DMS153 treated with DMSO at 0.1 percent for 48 hours (cell line): ENCODE measurements around the gene PSMB5.
A peak's percentile ranks its signal among the peaks of the same experiment; 100 is the strongest.

Experiments
- DNase-seq: peaks from one replicate; lab custom pipeline; 2025; ENCODE audit not compliant: unreplicated experiment; lab: John Stamatoyannopoulos, UW

PSMB5 gene

GRCh38 chr14:22991852-22992251 lies 42.8 kb downstream of the PSMB5 start:
- no peak for DNase-seq

GRCh38 chr14:22987291-22987690 lies 47.4 kb downstream of the PSMB5 start:
- DNase-seq: no peak

GRCh38 chr14:22986508-22987054 lies 48.1 kb downstream of the PSMB5 start:
- peak; percentile 59 for DNase-seq

GRCh38 chr14:22985894-22986507 lies 48.7 kb downstream of the PSMB5 start:
- DNase-seq: no peak

GRCh38 chr14:22984959-22985658 lies 49.6 kb downstream of the PSMB5 start:
- no peak for DNase-seq

- peak; percentile 14 for DNase-seq
These were observed 52.0 kb downstream of the PSMB5 start, which contains the start of gene AJUBA for GRCh38 chr14:22982477-22983245. Gene AJUBA, minus strand, starts transcription at chr14:22982551. Its CDS starts 285 bp downstream, at chr14:22982266.

GRCh38 chr14:22981876-22982476 lies 52.7 kb downstream of the PSMB5 start:
- no peak for DNase-seq

- DNase-seq: no peak
These were observed 53.4 kb downstream of the PSMB5 start for GRCh38 chr14:22981090-22981875.

- DNase-seq: no peak
These were observed 54.0 kb downstream of the PSMB5 start for GRCh38 chr14:22980672-22981089.

- DNase-seq: no peak
These were observed 54.8 kb downstream of the PSMB5 start for GRCh38 chr14:22979748-22980392.

GRCh38 chr14:22978981-22979671 lies 55.6 kb downstream of the PSMB5 start:
- DNase-seq: no peak

- DNase-seq: no peak
These were observed 56.2 kb downstream of the PSMB5 start for GRCh38 chr14:22978487-22978837.

GRCh38 chr14:22977684-22978486 lies 56.8 kb downstream of the PSMB5 start:
- no peak for DNase-seq

GRCh38 chr14:22977434-22977683 lies 57.3 kb downstream of the PSMB5 start:
- no peak for DNase-seq

GRCh38 chr14:22976620-22977433 lies 57.9 kb downstream of the PSMB5 start:
- DNase-seq: no peak
